ENCODE results near the gene TBC1D21.
A peak's percentile ranks its signal among the peaks of the same experiment; 100 is the strongest.

TBC1D21 gene

DNA sequence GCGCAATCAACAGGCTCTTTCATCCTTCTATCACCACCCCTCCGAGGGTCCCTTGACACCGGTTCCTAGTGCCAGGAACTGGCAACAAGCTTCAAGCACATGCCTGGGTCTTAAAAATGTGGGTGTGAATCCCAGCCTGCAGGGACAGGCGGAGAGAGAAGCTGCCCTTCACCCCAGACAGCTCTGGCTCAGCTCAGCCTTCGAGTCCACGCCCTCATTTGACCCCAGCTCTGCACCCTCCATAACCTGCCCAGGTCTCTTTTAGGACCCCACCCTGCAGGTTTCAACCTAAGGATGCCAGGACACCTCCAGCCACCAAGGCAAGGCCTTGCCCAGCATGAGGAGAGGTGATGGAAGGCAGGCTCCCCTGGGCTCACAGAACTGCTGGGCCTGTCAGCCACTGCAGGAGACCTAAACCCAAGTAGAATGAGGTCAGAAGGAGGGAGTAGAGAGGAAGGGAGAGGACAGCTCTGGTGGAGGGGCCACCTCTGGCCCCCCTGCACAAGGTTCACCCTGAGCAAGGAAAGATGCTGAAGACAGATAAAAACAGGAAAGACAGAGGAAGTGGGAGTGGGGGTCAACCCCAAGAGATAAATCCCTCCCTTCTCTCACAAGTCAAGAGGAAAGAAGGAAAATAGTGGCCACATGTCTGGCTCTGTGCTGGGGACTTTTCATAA is 50.3 kb downstream of the TBC1D21 start:
- no peaks in the 10 kb centered on the region for H3K79me2 ChIP-seq (ENCODE audit: insufficient read depth, low read length)
- H2AFZ ChIP-seq (ENCODE audit: low read length) = no peak overlapping the region
- no peaks in the 10 kb centered on the region for H3K27me3 ChIP-seq (ENCODE audit: insufficient read depth, low read length, poor library complexity, severe bottlenecking)

GRCh38 chr15:73924171-73924921 is 51.0 kb downstream of the TBC1D21 start:
- Histone ChIP-seq H3K4me2 (ENCODE audit: low read depth, low read length, poor library complexity, severe bottlenecking) (peak overlapping the region; percentile 39), H4K20me1 (ENCODE audit: insufficient read depth, low read length, poor library complexity, severe bottlenecking) (no peaks in the 10 kb centered on the region), H3F3A (ENCODE audit: low read depth) (no peaks in the 10 kb centered on the region), H3K9me3 (ENCODE audit: insufficient read depth, low read depth, low read length) (no peaks in the 10 kb centered on the region), H3K79me2 (ENCODE audit: insufficient read depth, low read length) (no peaks in the 10 kb centered on the region), H3K9me2 (replicated peaks; ENCODE audit: low read depth, low read length) (no peaks in the 10 kb centered on the region), H3K9ac (ENCODE audit: low read depth, low read length, poor library complexity, severe bottlenecking) (peak overlapping the region; percentile 50), H3K27me3 (ENCODE audit: insufficient read depth, low read length, poor library complexity, severe bottlenecking) (no peaks in the 10 kb centered on the region), H2AFZ (ENCODE audit: low read length) (peak overlapping the region; percentile 58), H3K4me1 (ENCODE audit: insufficient read depth, low read length, poor library complexity, severe bottlenecking) (peaks cover 58% of the 10 kb centered on the region), H3K4me3 (ENCODE audit: low read length, poor library complexity, severe bottlenecking) (peak overlapping the region; percentile 3), H3K36me3 (ENCODE audit: insufficient read depth, low read length) (no peaks in the 10 kb centered on the region)
- no peak for TF ChIP-seq EZH2phosphoT487 (IDR thresholded peaks at IDR 0.05; ENCODE audit: borderline replicate concordance)
- TF ChIP-seq, protein P1, sequence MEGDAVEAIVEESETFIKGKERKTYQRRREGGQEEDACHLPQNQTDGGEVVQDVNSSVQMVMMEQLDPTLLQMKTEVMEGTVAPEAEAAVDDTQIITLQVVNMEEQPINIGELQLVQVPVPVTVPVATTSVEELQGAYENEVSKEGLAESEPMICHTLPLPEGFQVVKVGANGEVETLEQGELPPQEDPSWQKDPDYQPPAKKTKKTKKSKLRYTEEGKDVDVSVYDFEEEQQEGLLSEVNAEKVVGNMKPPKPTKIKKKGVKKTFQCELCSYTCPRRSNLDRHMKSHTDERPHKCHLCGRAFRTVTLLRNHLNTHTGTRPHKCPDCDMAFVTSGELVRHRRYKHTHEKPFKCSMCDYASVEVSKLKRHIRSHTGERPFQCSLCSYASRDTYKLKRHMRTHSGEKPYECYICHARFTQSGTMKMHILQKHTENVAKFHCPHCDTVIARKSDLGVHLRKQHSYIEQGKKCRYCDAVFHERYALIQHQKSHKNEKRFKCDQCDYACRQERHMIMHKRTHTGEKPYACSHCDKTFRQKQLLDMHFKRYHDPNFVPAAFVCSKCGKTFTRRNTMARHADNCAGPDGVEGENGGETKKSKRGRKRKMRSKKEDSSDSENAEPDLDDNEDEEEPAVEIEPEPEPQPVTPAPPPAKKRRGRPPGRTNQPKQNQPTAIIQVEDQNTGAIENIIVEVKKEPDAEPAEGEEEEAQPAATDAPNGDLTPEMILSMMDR (conservative IDR thresholded peaks at IDR 0.05; ENCODE audit: low read length) = no peak

More for the DNA sequence above, 50.3 kb downstream of the TBC1D21 start:
- Histone ChIP-seq H3F3A (ENCODE audit: low read depth) (no peaks in the 10 kb centered on the region), H4K20me1 (ENCODE audit: insufficient read depth, low read length, poor library complexity, severe bottlenecking) (no peaks in the 10 kb centered on the region), H3K4me3 (ENCODE audit: low read length, poor library complexity, severe bottlenecking) (peak overlapping the region; percentile 3), H3K9me3 (ENCODE audit: insufficient read depth, low read depth, low read length) (peaks cover 4% of the 10 kb centered on the region; the same call in 1 of the 2 replicates), H3K9ac (ENCODE audit: low read depth, low read length, poor library complexity, severe bottlenecking) (peak overlapping the region; percentile 50), H3K9me2 (replicated peaks; ENCODE audit: low read depth, low read length) (no peaks in the 10 kb centered on the region), H3K4me2 (ENCODE audit: low read depth, low read length, poor library complexity, severe bottlenecking) (peak overlapping the region; percentile 39), H3K36me3 (ENCODE audit: insufficient read depth, low read length) (no peaks in the 10 kb centered on the region), H3K4me1 (ENCODE audit: insufficient read depth, low read length, poor library complexity, severe bottlenecking) (peaks cover 52% of the 10 kb centered on the region)
- TF ChIP-seq EZH2phosphoT487 (IDR thresholded peaks at IDR 0.05; ENCODE audit: borderline replicate concordance) = no peak
- TF ChIP-seq, protein P1 (conservative IDR thresholded peaks at IDR 0.05; ENCODE audit: low read length) = no peak

DNA sequence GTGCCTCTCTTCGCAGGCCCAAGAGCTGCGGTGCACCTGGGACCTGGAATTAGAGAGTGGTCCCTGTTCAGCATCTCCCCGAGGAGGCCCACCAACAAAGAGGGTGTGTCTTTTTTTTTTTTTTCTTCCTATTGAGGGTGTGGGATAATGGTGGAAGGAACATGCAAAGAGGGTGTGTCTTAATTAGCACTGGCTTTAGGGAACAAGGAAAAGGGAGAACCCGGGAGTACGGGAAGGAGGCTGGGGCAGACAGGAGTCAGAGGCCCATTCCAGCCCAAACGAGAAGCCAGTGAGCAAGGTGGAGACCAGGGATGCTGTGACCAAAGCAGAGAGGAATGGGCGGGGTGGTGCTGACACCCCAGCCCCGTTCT is 52.5 kb downstream of the TBC1D21 start:
- H3K9me3 ChIP-seq (ENCODE audit: insufficient read depth, low read depth, low read length) = no peaks in the 10 kb centered on the region
- no peak for TF ChIP-seq EZH2phosphoT487 (IDR thresholded peaks at IDR 0.05; ENCODE audit: borderline replicate concordance)
- TF ChIP-seq, protein P1 (conservative IDR thresholded peaks at IDR 0.05; ENCODE audit: low read length) = no peak
- H3K27me3 ChIP-seq (ENCODE audit: insufficient read depth, low read length, poor library complexity, severe bottlenecking) = no peaks in the 10 kb centered on the region
- peaks cover 60% of the 10 kb centered on the region for H3K4me1 ChIP-seq (ENCODE audit: insufficient read depth, low read length, poor library complexity, severe bottlenecking)
- no peak overlapping the region for H3K4me2 ChIP-seq (ENCODE audit: low read depth, low read length, poor library complexity, severe bottlenecking)
- no peaks in the 10 kb centered on the region for H3F3A ChIP-seq (ENCODE audit: low read depth)
- H3K9me2 ChIP-seq (replicated peaks; ENCODE audit: low read depth, low read length) = no peaks in the 10 kb centered on the region
- H3K36me3 ChIP-seq (ENCODE audit: insufficient read depth, low read length) = no peaks in the 10 kb centered on the region
- no peaks in the 10 kb centered on the region for H4K20me1 ChIP-seq (ENCODE audit: insufficient read depth, low read length, poor library complexity, severe bottlenecking)
- H3K9ac ChIP-seq (ENCODE audit: low read depth, low read length, poor library complexity, severe bottlenecking) = no peak overlapping the region
- H3K4me3 ChIP-seq (ENCODE audit: low read length, poor library complexity, severe bottlenecking) = no peak overlapping the region
- no peaks in the 10 kb centered on the region for H3K79me2 ChIP-seq (ENCODE audit: insufficient read depth, low read length)
- H2AFZ ChIP-seq (ENCODE audit: low read length) = no peak overlapping the region
